GM23248 (cell line): ENCODE measurements around the gene SMARCD2.

Experiments used
- EZH2 ChIP-seq: fragments of 200-600 bp; sonication (generic); IDR thresholded peaks from 2 replicates; pipeline ENCODE4 v1.6.1; 2018; ENCODE audit warnings: antibody characterized with exemption, mild to moderate bottlenecking; ENCODE audit not compliant: insufficient read depth, poor library complexity, severe bottlenecking
- EZH2phosphoT487 ChIP-seq: fragments of 200-600 bp; sonication (generic); IDR thresholded peaks from 2 replicates; pipeline ENCODE4 v1.6.1; 2018; ENCODE audit warnings: antibody characterized with exemption, moderate library complexity, mild to moderate bottlenecking, low read depth; ENCODE audit not compliant: insufficient read depth

- TF ChIP-seq EZH2phosphoT487 (no peak), EZH2 (no peak)
These were observed 43.8 kb downstream of the SMARCD2 start for GRCh38 chr17:63798572-63799106.
